HG02678 (cell line): Measurements from ENCODE around the gene OTOS.

Source experiments
- ATAC-seq: cut with Tn5 transposase; IDR thresholded peaks from one replicate; pipeline ENCODE4 v1.9.1; 2021; ENCODE audit warnings: mild to moderate bottlenecking, moderate library complexity; ENCODE audit not compliant: unreplicated experiment

OTOS gene

DNA sequence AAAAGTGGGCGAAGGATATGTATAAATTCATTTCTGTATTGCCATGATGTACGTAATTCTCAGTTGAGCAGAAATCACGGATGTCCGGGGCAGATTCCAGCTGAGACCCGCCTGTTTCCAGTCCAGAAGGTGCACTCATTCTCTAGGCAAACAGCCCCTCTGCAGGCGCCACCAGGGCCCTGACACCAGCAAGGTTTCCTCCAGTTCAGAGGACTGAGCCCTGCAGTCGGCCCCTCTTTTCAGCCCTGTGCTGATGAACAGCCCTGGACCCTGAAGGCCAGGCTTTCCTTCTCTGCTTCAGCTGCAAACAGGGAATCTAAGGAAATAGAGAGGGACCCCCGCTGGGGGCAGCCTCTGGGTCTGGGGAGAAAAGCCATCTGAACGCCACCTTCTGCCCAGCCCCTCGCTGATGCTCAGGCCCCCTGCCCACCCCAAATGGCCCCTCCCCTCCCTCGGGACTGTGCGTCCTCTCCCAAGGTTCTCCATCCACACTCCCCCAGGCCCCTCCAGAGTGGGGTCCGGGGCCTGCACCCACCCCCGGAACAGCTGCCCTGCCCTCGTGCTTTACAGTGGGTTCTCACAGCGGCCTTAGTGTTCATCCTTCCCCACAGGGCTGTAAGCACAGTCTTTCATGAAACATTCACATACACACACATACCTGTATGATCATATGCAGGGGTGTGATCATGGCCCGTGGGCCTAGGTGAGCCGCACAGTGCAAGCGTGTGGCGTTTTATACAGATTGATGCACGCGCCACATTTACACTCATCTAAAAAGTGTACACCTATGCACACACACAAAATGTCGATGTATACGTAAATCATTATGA lies 16.4 kb downstream of the OTOS start:
- no peak for ATAC-seq

DNA sequence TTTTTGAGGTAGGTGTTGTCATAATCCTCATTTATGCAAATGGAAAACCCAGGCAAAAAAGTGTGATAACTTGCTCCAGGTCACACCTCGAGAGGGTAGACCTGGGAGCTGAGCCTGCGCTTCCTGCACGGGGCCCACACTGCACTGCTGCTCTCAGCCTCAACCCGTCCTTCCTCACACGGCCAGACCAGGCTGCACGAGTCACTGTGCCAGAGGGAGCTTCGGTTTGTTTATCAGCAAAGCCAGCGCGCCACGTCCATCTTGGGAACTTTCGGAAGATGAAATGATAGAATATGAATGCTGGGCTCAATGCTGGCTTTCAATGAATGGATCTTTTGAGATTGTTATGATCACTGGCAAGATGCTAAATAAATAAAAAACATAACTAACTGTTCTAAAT lies 18.8 kb downstream of the OTOS start:
- no peak for ATAC-seq

DNA sequence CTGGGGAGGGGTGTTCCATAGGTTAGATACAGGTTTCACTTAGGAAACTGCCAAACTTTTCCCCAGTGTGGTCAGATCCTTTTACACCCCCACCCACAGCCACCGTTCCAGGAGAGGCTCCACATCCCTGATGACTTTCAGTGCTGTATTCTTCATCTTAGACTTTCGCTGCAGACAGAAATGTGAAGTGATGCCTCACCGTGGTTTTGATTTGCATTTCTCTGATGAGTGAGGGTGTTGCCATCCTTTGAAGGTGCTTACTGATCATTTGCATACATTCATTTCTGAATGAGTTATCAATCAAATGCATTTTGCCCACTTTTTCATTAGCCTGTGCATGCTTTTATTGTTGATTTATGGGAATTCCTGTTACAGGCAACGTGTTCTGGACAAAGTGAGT lies 19.3 kb downstream of the OTOS start:
- no peak for ATAC-seq

DNA sequence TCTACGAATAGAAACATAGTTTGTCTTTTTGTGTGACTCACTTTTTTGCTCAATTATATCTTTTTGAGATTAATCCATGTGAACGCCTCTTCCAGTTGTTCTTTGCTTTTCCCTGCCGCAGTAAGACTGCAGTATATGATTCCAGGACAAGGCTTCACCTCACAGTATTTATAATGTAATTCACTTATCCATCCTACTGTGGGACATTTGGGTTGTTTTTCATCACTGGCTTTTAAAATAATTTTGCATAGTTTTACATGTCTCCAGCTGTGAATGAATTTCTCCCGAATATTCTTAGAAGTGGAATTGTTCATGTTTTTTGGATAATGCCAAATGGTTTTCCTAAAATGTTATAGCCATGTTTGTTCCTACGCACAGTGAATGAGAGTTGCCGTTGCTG lies 26.2 kb downstream of the OTOS start:
- no peak for ATAC-seq

DNA sequence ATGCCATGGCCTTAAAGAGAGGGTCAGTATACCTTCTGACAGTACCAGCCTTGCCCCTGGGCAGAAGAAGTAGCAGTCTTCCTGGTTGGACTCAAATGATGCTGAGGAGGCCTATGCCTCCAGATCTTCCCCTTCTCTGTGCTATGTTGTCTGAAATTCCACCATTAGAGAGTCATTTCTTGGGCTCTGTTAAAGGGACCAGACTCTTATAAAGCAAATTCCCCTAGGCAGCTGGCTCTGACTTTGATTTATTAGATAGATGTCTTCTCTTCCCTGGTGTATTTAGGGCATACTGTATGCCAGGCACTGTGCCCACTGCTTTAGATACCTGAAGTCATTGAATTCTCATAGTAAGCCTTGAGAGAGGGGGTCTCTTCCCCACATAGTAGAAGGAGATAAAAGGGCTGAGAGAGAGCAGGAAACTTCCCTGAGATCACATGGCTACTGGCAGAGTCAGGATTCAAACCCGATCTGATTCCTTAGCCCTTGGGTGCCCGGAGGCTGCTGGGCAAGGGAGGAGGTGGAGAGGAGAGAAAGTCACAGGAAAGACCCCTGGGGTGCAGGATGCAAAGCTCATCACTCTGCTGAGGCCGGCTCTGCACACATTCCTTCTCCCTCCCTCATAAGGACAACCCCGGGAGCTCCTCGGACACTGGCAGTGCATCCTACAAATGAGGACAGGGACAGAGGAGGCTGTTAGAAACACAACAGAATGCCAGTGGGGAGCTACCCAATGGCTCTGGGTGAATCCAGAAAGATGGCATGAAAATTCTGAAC lies 27.4 kb downstream of the OTOS start:
- ATAC-seq = no peak

DNA sequence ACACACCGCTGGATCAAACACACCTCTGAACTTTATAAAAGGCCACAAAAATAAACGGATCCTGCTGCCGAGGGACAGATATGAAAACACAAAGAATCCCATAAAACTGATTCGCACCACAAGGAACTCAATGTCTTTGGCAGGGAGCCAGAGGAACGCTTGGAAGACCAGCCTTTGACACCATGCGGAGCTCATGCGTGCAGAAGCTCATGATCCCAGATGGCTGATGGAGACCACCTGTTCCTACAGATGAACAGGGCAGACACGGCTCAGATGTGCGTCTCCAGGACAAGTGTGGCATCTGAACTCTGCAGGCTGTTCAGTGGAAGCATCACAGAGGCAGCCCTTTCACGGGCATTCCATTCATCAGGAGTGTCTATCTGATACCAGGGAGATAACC lies 29.2 kb downstream of the OTOS start:
- ATAC-seq = no peak

- ATAC-seq = no peak
Observed at GRCh38 chr2:240109386-240109785, 31.1 kb downstream of the OTOS start.

DNA sequence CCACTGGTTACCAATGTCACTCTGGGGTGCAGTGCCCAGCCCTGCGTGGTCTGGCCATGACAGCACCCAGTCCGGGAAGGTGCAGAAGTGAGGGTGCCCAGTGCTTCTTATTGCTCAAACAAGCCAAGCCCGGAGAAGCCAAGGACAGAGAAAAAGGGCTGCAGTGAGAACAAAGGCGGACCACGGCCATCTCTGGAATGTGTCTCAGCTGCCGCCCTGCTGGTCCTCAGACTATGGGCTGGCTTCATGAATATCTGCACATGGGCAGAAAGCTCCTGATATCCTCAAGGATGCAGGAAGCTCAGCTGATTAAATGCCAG lies 33.0 kb downstream of the OTOS start:
- ATAC-seq = no peak

- ATAC-seq = no peak
Observed at GRCh38 chr2:240106765-240107476, 33.5 kb downstream of the OTOS start.

- ATAC-seq = no peak
Observed at GRCh38 chr2:240105982-240106381, 34.5 kb downstream of the OTOS start.

GRCh38 chr2:240103136-240103535 lies 37.3 kb downstream of the OTOS start:
- no peak for ATAC-seq

DNA sequence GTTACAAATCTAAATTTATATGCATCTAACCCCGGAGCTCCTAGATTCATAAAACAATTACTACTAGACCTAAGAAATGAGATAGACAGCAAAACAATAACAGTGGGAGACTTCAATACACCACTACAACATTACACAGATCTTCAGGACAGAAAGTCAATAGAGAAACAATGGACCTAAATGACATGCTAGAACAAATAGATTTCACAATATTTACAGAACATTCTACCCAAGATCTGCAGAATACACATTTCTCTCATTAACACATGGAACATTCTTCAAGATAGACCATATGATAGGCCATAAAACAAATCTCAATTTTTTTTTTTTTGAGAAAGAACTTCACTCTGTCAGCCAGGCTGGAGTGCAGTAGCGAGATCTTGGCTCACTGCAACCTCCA lies 42.1 kb downstream of the OTOS start:
- ATAC-seq = no peak

DNA sequence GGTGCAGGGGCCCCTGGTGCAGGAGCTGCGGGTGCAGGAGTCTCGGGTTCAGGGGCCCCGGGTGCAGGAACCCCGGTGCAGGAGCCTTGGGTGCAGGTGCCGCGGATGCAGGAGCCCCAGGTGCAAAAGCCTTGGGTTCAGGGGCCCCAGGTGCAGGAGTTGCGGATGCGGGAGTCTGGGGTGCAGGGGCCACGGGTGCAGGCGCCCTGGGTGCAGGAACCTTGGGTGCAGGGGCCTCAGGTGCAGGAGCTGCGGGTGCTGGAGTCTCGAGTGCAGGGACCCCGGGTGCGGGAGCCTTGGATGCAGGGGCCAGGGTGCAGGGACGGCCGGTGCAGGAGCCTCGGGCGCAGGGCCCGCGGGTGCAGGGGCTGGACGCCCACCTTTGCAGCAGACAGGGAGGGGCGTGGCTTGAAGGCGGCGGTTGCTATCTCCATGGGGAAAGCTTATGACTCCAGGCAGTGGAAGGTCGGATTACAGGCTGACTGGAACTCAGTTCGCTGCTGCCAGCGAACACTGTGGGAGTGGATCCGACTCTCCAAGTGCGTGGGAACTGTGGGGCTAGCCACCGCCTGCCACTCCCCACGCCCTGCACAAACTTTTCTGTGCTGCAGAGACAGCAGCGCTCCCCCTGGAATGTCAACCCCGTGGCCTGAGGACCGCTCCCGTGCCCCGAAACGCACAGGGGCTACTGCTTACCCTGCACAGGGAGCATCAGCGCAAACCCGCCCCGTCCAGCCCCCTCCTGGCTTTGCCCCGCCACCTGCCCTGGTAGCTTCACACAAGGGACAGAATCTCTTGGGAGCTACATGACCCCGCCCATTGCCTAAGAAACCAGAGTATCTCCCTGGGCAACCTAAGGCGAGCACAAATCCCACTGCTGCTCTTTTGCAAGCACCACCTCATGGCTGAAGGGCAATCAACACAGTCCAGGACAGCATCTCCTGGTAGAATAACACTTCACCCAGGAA lies 44.6 kb downstream of the OTOS start:
- ATAC-seq = no peak

- ATAC-seq = no peak
Observed at GRCh38 chr2:240089306-240089705, 51.2 kb downstream of the OTOS start.
